Gastrocnemius medialis (tissue), 4 donors: Measurements from ENCODE around the gene GPR176. TPM values are rescaled to one million over a fixed set of nuclear protein-coding genes. Genes with fewer than 3 reads are reported as not detected.

Experiments
- ATAC-seq, 2 donors: fragments of 150-250 bp; one replicate each; pipeline ENCODE4 v1.9.1; 2016
- DNase-seq, 2 donors: peaks; one replicate each; pipeline ENCODE4 v3.0.0-alpha.2; 2019
- H3K27ac ChIP-seq, 4 donors: fragments of 200-600 bp; sonication (generic); 1 replicate in 1 of 4; 2 replicates in 3 of 4; pipeline ENCODE4 v1.5.1; 2016 to 2018; ENCODE audit warnings: mild to moderate bottlenecking in 2 of 4, moderate library complexity in 1 of 4
- H3K27me3 ChIP-seq, 3 donors: fragments of 200-600 bp; sonication (generic) in 2 of 3; 1 replicate in 1 of 3; 2 replicates in 2 of 3; pipeline versions ENCODE4 v1.5.1 to v1.6.0; 2016 to 2019; ENCODE audit warnings: mild to moderate bottlenecking in 1 of 3, moderate library complexity in 1 of 3
- H3K36me3 ChIP-seq, 2 donors: fragments of 200-600 bp; sonication (generic) in 1 of 2; one replicate each; pipeline ENCODE4 v1.5.1; 2017 to 2018
- H3K4me1 ChIP-seq, 2 donors: fragments of 200-600 bp; sonication (generic) in 1 of 2; one replicate each; pipeline ENCODE4 v1.5.1; 2016 to 2017; ENCODE audit warnings: mild to moderate bottlenecking in 2 of 2
- H3K4me3 ChIP-seq, 4 donors: fragments of 200-600 bp; sonication (generic) in 3 of 4; 1 replicate in 1 of 4; 2 replicates in 3 of 4; pipeline ENCODE4 v1.5.1; 2016 to 2019; ENCODE audit warnings: mild to moderate bottlenecking in 2 of 4
- H3K9me3 ChIP-seq, 3 donors: fragments of 200-600 bp; sonication (generic) in 2 of 3; 1 replicate in 1 of 3; 2 replicates in 2 of 3; pipeline ENCODE4 v1.5.1; 2016 to 2019
- CTCF ChIP-seq, 5 experiments: fragments of 450-650 bp in 3 of 5; fragments of 200-600 bp in 2 of 5; sonication (generic) in 2 of 5; IDR thresholded peaks in 4 of 5; conservative IDR thresholded peaks in 1 of 5; 1 replicate in 4 of 5; 2 replicates in 1 of 5; pipeline ENCODE4 v1.5.1; 2016 to 2019; ENCODE audit warnings: antibody characterized with exemption in 5 of 5, mild to moderate bottlenecking in 3 of 5, moderate library complexity in 3 of 5
- POLR2A ChIP-seq, 2 donors: fragments of 450-650 bp; IDR thresholded peaks; one replicate each; pipeline ENCODE4 v1.6.1; 2017; ENCODE audit warnings: antibody characterized with exemption in 2 of 2, mild to moderate bottlenecking in 2 of 2, moderate library complexity in 2 of 2
- in situ Hi-C, 4 donors: fragments of 200-750 bp; cut with MboI; loops; one replicate each; pipeline versions ENCODE4 v1.15.0 to v1.8.0; 2017; ENCODE audit warnings: low sequenced_read_pairs in 4 of 4
- intact Hi-C: fragments of 100-400 bp; cut with DNase I; formaldehyde crosslinking; loops from one replicate; pipeline ENCODE4 v1.15.1; 2023; ENCODE audit warnings: low total_unique reads
- total RNA-seq, 4 donors: library from RNA; depleted of rRNA; stranded (reverse); fragments of >200 nt; gene quantifications; one replicate each; pipeline versions ENCODE4 v1.1.0 to v1.2.3, GENCODE V29; 2016

GPR176 gene
- total RNA-seq, 4 donors from 2014 or later = 1.1 to 3.0 (median 1.7) TPM

DNA sequence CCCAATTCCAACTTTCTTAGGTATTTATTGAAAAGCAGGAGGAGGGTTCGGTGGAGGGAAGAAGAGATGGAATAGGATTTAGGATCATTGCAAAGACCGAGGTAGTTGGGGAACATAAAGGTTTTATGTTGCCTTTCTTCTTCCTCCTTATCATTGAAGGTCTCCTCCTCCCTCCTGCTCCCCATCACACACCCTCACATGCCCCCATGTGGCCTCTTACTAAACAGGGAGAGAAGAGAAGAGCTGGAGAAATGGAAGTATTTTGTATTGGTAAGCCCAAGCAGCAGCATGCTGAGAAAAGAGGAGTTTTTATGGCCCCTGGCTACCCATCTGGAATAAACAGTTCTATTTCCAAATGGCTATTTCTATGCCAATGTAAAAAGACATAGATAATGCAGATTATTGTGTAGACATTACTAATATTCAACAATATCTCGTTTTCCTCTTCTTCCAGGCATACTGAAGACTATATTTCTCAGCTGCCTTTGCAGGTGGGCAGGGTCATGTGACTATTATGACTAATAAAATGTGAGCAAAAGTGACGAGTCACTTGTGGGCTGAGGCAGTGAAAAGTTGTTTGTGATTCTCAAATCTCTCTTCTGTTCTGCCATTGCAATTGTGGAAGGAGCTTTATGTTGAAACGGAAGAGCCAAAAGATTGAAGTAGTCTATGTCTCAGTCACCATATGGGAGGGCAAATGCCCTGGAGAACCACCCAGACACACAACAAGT is 5.2 kb upstream of the GPR176 start:
- no peak for TF ChIP-seq POLR2A (IDR thresholded peaks at IDR 0.05)
- TF ChIP-seq CTCF (IDR thresholded peaks at IDR 0.05 in 4 of 5, conservative IDR thresholded peaks at IDR 0.05 in 1 of 5) = no peak
- Histone ChIP-seq H3K4me1 (no peaks in the 10 kb centered on the region), H3K9me3 (no peaks in the 10 kb centered on the region), H3K36me3 (no peaks in the 10 kb centered on the region), H3K27me3 (peaks cover 0 to 3% (median 2%) of the 10 kb centered on the region in 3 donors), H3K4me3 (no peak overlapping the region), H3K27ac (no peak overlapping the region)
- intact Hi-C loops = no loop called here
- in situ Hi-C loops = no loop called here
- ATAC-seq = no peak
- DNase-seq = no peak

DNA sequence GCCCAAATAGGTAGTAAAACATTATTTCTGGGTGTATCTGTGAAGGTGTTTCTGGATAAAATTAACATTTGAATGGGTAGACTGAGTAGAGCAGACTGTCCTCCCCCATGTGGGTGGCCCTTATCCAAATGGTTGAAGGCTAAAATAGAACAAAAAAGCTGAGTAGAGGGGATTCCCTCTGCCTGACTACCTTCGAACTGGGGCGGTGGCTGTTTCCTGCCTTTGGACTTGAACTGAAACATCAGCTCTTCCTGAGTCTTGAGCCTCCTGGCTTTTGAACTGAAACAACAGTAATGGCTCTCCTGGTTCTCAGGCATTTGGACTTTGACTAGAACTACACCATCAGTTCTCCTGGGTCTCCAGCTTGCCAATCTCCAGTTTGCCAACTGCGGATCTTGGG is 4.4 kb upstream of the GPR176 start:
- TF ChIP-seq POLR2A (IDR thresholded peaks at IDR 0.05) (no peak), CTCF (IDR thresholded peaks at IDR 0.05 in 4 of 5, conservative IDR thresholded peaks at IDR 0.05 in 1 of 5) (no peak)
- H3K9me3 ChIP-seq = no peaks in the 10 kb centered on the region

GRCh38 chr15:39922462-39923092 is 2.5 kb upstream of the GPR176 start:
- in situ Hi-C loops = loop anchor here in 1 of 4 donors (25.0 kb wide), 1 partner anchor 135 kb away; the partner anchor contains the start of gene FSIP1
- ATAC-seq = no peak
- Histone ChIP-seq H3K9me3 (no peaks in the 10 kb centered on the region), H3K4me1 (no peaks in the 10 kb centered on the region), H3K27me3 (peaks cover 10 to 26% (median 16%) of the 10 kb centered on the region in 3 donors), H3K36me3 (no peaks in the 10 kb centered on the region), H3K4me3 (no peak overlapping the region), H3K27ac (no peak overlapping the region)
- intact Hi-C loops = no loop called here
- no peak for TF ChIP-seq POLR2A (IDR thresholded peaks at IDR 0.05)
- no peak for TF ChIP-seq CTCF (IDR thresholded peaks at IDR 0.05 in 4 of 5, conservative IDR thresholded peaks at IDR 0.05 in 1 of 5)
- DNase-seq = no peak

More for the DNA sequence above, 4.4 kb upstream of the GPR176 start:
- DNase-seq (no peak), ATAC-seq (no peak)
- H3K4me3 ChIP-seq = no peak overlapping the region
- peaks cover 5 to 12% (median 11%) of the 10 kb centered on the region in 3 donors for H3K27me3 ChIP-seq
- H3K36me3 ChIP-seq = no peaks in the 10 kb centered on the region
- no peak overlapping the region for H3K27ac ChIP-seq
- no peaks in the 10 kb centered on the region for H3K4me1 ChIP-seq
- intact Hi-C loops = no loop called here
- in situ Hi-C loops = loop anchor here in 1 of 4 donors (25.0 kb wide), 1 partner anchor 137 kb away; the partner anchor contains the start of gene FSIP1

- no peaks in the 10 kb centered on the region for H3K9me3 ChIP-seq
- TF ChIP-seq CTCF (IDR thresholded peaks at IDR 0.05 in 4 of 5, conservative IDR thresholded peaks at IDR 0.05 in 1 of 5) (no peak), POLR2A (IDR thresholded peaks at IDR 0.05) (no peak)
- no peaks in the 10 kb centered on the region for H3K4me1 ChIP-seq
- in situ Hi-C loops = loop anchor here in 1 of 4 donors (25.0 kb wide), 1 partner anchor 134 kb away; the partner anchor contains the start of gene FSIP1
- peaks cover 10 to 26% (median 16%) of the 10 kb centered on the region in 3 donors for H3K27me3 ChIP-seq
- no peaks in the 10 kb centered on the region for H3K36me3 ChIP-seq
- peak overlapping the region; percentile 43 to 71 (median 66) for H3K27ac ChIP-seq
- no peak for DNase-seq
- intact Hi-C loops = no loop called here
- no peak for ATAC-seq
- peak overlapping the region; percentile 54 to 95 (median 75) for H3K4me3 ChIP-seq
These were observed 1.2 kb upstream of the GPR176 start for GRCh38 chr15:39921274-39921638.
